Transverse colon (tissue), 4 donors: ENCODE measurements around the gene NELFE. TPM values are rescaled to one million over a fixed set of nuclear protein-coding genes. Genes with fewer than 3 reads are reported as not detected.

Experiments used
- DNase-seq: peaks from one replicate; pipeline ENCODE4 v3.0.0-alpha.2; 2019
- H3K27ac ChIP-seq, 4 donors: fragments of 200-600 bp; sonication (generic); 2 replicates each; pipeline ENCODE4 v1.5.1; 2016 to 2018; ENCODE audit warnings: inconsistent platforms in 4 of 4
- H3K27me3 ChIP-seq: fragments of 200-600 bp; sonication (generic); 2 replicates; pipeline ENCODE4 v1.5.1; 2017; ENCODE audit warnings: inconsistent platforms
- H3K36me3 ChIP-seq, 4 donors: fragments of 200-600 bp; sonication (generic); 2 replicates each; pipeline ENCODE4 v1.5.1; 2017 to 2019; ENCODE audit warnings: inconsistent platforms in 4 of 4
- H3K4me1 ChIP-seq, 4 donors: fragments of 200-600 bp; sonication (generic); 2 replicates each; pipeline ENCODE4 v1.5.1; 2017 to 2020; ENCODE audit warnings: inconsistent platforms in 4 of 4
- H3K4me3 ChIP-seq, 4 donors: fragments of 200-600 bp; sonication (generic); 1 replicate in 1 of 4; 2 replicates in 3 of 4; pipeline versions ENCODE4 v1.5.1 to v1.6.1; 2017 to 2019; ENCODE audit warnings: inconsistent platforms in 4 of 4
- H3K9me3 ChIP-seq, 2 donors: fragments of 200-600 bp; sonication (generic); 2 replicates each; pipeline ENCODE4 v1.5.1; 2017 to 2019; ENCODE audit warnings: inconsistent platforms in 2 of 2
- EP300 ChIP-seq: sonication (generic); formaldehyde crosslinking; IDR thresholded peaks from one replicate; pipeline ENCODE4 v1.6.1; 2017; ENCODE audit warnings: antibody characterized with exemption, low read depth
- POLR2A ChIP-seq: fragments of 450-650 bp; IDR thresholded peaks from one replicate; pipeline ENCODE4 v1.6.1; 2016; ENCODE audit warnings: antibody characterized with exemption, mild to moderate bottlenecking, moderate library complexity
- POLR2AphosphoS5 ChIP-seq, 3 donors: sonication (generic); formaldehyde crosslinking; IDR thresholded peaks; one replicate each; pipeline ENCODE4 v1.6.1; 2016; ENCODE audit warnings: antibody characterized with exemption in 3 of 3
- WGBS, 2 donors: methylation state at CpG; one replicate each; pipeline ENCODE4 v1.1.5; 2018; ENCODE audit warnings: low coverage in 1 of 2; 5-methylcytosine and 5-hydroxymethylcytosine counted together
- in situ Hi-C, 4 donors: fragments of 200-750 bp; cut with MboI; loops; one replicate each; pipeline versions ENCODE4 v1.15.0 to v1.15.1; 2017; ENCODE audit warnings: low sequenced_read_pairs in 3 of 4, low pct_ligation_motif_present in 1 of 4, low pct_unique_long_range_greater_than_20kb in 1 of 4
- intact Hi-C: fragments of 100-400 bp; cut with DNase I; formaldehyde crosslinking; loops from one replicate; pipeline ENCODE4 v1.15.1; 2023; ENCODE audit warnings: low total_unique reads
- total RNA-seq, 4 donors: library from RNA; depleted of rRNA; stranded (reverse); fragments of >200 nt; gene quantifications; one replicate each; pipeline ENCODE4 v1.1.0, GENCODE V29; 2016
- TF ChIP-seq, protein P1 (sequence below), 5 experiments: fragments of 200-600 bp in 3 of 5; fragments of 450-650 bp in 2 of 5; sonication (generic) in 3 of 5; IDR thresholded peaks; 1 replicate in 2 of 5; 2 replicates in 3 of 5; pipeline ENCODE4 v1.5.1; 2016 to 2017; ENCODE audit warnings: antibody characterized with exemption in 5 of 5, inconsistent platforms in 3 of 5, mild to moderate bottlenecking in 2 of 5, moderate library complexity in 1 of 5

The NELFE gene
- total RNA-seq, 4 donors from 2014 or later: 59.2 to 114 (median 88.0) TPM

DNA sequence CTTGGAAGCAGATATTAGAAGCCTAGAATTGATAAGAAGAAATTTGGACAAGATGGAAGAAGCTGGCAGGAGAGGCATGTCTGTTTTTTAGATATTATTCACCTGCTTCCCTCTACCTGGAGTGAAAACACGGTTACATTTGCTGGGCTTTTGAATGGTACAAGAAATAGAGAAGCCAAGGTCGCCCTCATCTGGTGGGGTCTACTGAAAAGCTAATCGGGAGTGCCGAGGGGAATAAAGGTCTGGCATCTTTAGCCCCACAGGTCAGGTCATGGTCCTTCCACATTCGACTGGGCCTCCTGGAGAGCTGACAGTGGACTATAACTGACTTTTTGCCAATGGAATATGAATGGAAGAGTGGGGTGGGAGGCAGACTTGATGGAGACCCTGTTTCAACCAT, 35.8 kb downstream of the NELFE start:
- in situ Hi-C loops (no loop called here), intact Hi-C loops (no loop called here)
- Histone ChIP-seq H3K36me3 (no peaks in the 10 kb centered on the region), H3K4me3 (no peak overlapping the region), H3K27me3 (no peaks in the 10 kb centered on the region), H3K9me3 (no peaks in the 10 kb centered on the region), H3K27ac (no peak overlapping the region), H3K4me1 (no peaks in the 10 kb centered on the region)
- DNase-seq: no peak
- WGBS, 2 donors: 19 to 20% methylated on average over 1 to 5 of the region's 5 CpGs
- no peak for TF ChIP-seq POLR2AphosphoS5 (IDR thresholded peaks at IDR 0.05)
- no peak for TF ChIP-seq EP300
- TF ChIP-seq, protein P1, sequence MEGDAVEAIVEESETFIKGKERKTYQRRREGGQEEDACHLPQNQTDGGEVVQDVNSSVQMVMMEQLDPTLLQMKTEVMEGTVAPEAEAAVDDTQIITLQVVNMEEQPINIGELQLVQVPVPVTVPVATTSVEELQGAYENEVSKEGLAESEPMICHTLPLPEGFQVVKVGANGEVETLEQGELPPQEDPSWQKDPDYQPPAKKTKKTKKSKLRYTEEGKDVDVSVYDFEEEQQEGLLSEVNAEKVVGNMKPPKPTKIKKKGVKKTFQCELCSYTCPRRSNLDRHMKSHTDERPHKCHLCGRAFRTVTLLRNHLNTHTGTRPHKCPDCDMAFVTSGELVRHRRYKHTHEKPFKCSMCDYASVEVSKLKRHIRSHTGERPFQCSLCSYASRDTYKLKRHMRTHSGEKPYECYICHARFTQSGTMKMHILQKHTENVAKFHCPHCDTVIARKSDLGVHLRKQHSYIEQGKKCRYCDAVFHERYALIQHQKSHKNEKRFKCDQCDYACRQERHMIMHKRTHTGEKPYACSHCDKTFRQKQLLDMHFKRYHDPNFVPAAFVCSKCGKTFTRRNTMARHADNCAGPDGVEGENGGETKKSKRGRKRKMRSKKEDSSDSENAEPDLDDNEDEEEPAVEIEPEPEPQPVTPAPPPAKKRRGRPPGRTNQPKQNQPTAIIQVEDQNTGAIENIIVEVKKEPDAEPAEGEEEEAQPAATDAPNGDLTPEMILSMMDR (IDR thresholded peaks at IDR 0.05): no peak
- no peak for TF ChIP-seq POLR2A

DNA sequence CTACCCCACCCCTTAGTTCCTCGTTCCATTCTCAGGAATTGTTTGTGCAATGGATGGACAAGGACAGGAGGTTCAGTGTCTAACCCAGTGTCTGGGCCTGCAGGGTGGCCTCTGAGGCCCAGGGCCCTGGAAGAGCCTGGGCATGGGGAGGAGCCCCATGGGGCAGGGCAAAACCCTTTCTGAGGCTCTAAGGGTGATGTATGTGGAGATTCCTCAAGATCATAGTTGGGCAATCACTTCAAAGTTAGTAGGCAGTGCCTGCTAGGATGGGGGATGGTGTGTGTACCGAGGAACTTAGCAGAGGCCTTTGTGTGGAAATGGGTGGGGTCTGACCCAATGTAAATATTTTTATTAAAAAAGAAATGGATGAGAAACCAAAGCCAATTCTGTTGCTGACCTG, 38.0 kb downstream of the NELFE start:
- WGBS, 2 donors: 73% methylated on average over 2 of the region's 2 CpGs; no CpG with 5 or more reads in 1 of the 2 donors
- no peaks in the 10 kb centered on the region for H3K36me3 ChIP-seq
- no peaks in the 10 kb centered on the region for H3K4me1 ChIP-seq
- no peak for TF ChIP-seq POLR2A
- TF ChIP-seq POLR2AphosphoS5 (IDR thresholded peaks at IDR 0.05): no peak
- TF ChIP-seq, protein P1 (IDR thresholded peaks at IDR 0.05): no peak
- no peak for TF ChIP-seq EP300
- H3K27ac ChIP-seq: no peak overlapping the region
- no peak for DNase-seq
- intact Hi-C loops (no loop called here), in situ Hi-C loops (no loop called here)
- no peaks in the 10 kb centered on the region for H3K27me3 ChIP-seq
- H3K9me3 ChIP-seq: no peaks in the 10 kb centered on the region
- H3K4me3 ChIP-seq: no peak overlapping the region

DNA sequence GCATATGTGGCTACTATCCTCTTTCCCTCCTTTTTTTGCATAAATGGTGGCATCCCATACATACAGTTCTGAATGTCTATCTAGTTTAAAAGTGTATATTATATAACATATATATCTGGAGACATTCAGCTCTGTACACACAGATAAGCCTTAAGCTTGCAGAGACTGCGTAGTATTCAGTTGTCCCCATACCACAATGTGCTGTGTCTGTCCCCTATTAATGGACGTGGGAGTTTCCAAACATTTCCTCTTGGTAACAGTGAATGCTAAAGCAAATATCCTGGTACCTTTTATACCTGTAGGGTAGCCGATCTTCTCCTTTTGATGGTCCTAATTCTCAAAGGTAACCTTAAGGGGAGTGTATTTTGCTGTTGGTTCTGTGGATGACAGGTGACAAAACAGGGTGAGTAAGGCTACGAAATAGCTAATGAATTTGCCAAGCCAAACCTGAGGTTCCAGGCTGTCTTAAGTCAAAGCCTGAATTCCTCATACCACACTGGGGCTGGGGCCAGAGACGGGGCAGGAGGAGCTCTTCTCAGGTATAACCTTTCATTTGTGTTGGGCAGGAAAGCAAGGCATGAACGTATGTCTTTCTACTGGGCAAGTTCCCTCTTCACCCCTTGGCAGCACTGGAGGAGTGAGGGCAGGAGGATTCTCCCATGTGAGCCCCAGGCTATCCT, 39.0 kb downstream of the NELFE start:
- WGBS, 2 donors: 86 to 91% methylated on average over 6 of the region's 6 CpGs
- Histone ChIP-seq H3K27me3 (no peaks in the 10 kb centered on the region), H3K36me3 (no peaks in the 10 kb centered on the region), H3K4me3 (no peak overlapping the region), H3K9me3 (no peaks in the 10 kb centered on the region), H3K4me1 (no peaks in the 10 kb centered on the region), H3K27ac (no peak overlapping the region)
- intact Hi-C loops (no loop called here), in situ Hi-C loops (no loop called here)
- TF ChIP-seq POLR2A: no peak
- TF ChIP-seq POLR2AphosphoS5 (IDR thresholded peaks at IDR 0.05): no peak
- TF ChIP-seq, protein P1 (IDR thresholded peaks at IDR 0.05): no peak
- no peak for TF ChIP-seq EP300
- no peak for DNase-seq

GRCh38 chr6:31918069-31918720, 40.6 kb downstream of the NELFE start:
- Histone ChIP-seq H3K36me3 (no peaks in the 10 kb centered on the region), H3K4me1 (no peaks in the 10 kb centered on the region), H3K4me3 (no peak overlapping the region), H3K9me3 (no peaks in the 10 kb centered on the region), H3K27ac (no peak overlapping the region), H3K27me3 (no peaks in the 10 kb centered on the region)
- intact Hi-C loops (no loop called here), in situ Hi-C loops (no loop called here)
- TF ChIP-seq, protein P1 (IDR thresholded peaks at IDR 0.05): no peak
- TF ChIP-seq POLR2A: no peak
- TF ChIP-seq EP300: no peak
- TF ChIP-seq POLR2AphosphoS5 (IDR thresholded peaks at IDR 0.05): no peak
- no peak for DNase-seq
- 75 to 79% methylated on average over 3 to 8 of the region's 8 CpGs for WGBS, 2 donors
